Right ventricle myocardium inferior (tissue), 1 donor: ENCODE data around the gene WFDC1. TPM values are rescaled to one million over a fixed set of nuclear protein-coding genes. Genes with fewer than 3 reads are reported as not detected.

Experiments
- ATAC-seq: fragments of 200-7000 bp; cut with Tn5 transposase; one replicate; pipeline ENCODE4 v1.9.1; 2020; ENCODE audit warnings: mild to moderate bottlenecking, moderate library complexity
- DNase-seq: peaks from one replicate; pipeline ENCODE4 v3.0.0; 2021; ENCODE audit errors: missing footprints
- intact Hi-C: fragments of 100-400 bp; cut with DNase I; formaldehyde crosslinking; loops from one replicate; pipeline ENCODE4 v1.11.0; 2022
- long read RNA-seq: library from polyadenylated mRNA; unstranded; transcript quantifications from one replicate; pipeline ENCODE4 v2.0.0, GENCODE V29; 2021
- total RNA-seq: library from RNA; stranded (reverse); fragmentation: NEBNext Ultra II Directional; extraction: Animal tissue kit (Norgen Biotek cat#: 25700); gene quantifications from one replicate; pipeline ENCODE4 v1.2.1, GENCODE V29; 2021
- donor health status: DM: no; HTN: yes; CAD: no; lungs with severe emphysema.

The WFDC1 gene, protein sequence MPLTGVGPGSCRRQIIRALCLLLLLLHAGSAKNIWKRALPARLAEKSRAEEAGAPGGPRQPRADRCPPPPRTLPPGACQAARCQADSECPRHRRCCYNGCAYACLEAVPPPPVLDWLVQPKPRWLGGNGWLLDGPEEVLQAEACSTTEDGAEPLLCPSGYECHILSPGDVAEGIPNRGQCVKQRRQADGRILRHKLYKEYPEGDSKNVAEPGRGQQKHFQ
- 1.5 TPM for total RNA-seq
- long read RNA-seq, partial matches to known transcripts: 0 of 1 reads
- long read RNA-seq, other reads (novel, unspliced or antisense): 0 of 1 reads

GRCh38 chr16:84294531-84295142, at the start of gene WFDC1:
Gene WFDC1 (plus strand): TSS chr16:84294878. CDS start chr16:84294972, 94 bp downstream.
- intact Hi-C loops: no loop called here
- DNase-seq (no peak), ATAC-seq (peak; percentile 40)

GRCh38 chr16:84245956-84246678, 48.6 kb upstream of the WFDC1 start:
- no peak for DNase-seq
- intact Hi-C loops: no loop called here
- no peak for ATAC-seq

- ATAC-seq: no peak
These were observed 48.0 kb upstream of the WFDC1 start for GRCh38 chr16:84246679-84247077.

DNA sequence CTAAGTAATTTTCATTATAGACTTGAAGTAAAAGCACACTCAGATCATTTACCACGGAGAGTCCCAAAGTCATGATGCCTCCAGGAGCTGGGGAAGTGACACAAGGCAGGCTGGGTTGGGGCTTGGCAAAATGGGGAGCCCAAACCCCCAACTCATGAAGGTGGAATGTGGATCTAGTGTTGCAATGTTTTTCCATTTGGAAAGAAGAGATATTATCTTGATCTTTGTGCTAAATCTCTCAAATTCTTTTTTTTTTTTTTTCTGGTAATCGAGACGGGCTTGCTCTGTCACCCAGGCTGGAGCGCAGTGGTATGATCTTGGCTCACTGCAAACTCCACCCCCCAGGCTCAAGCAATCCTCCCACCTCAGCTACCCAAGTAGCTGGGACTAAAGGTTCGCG, 47.3 kb upstream of the WFDC1 start:
- ATAC-seq (no peak), DNase-seq (no peak)
- intact Hi-C loops: no loop called here

More at GRCh38 chr16:84246679-84247077, 48.0 kb upstream of the WFDC1 start:
- intact Hi-C loops: no loop called here
- no peak for DNase-seq

GRCh38 chr16:84247844-84248243, 46.8 kb upstream of the WFDC1 start:
- DNase-seq: no peak
- intact Hi-C loops: no loop called here
- no peak for ATAC-seq

GRCh38 chr16:84252184-84252583, 42.5 kb upstream of the WFDC1 start:
- intact Hi-C loops: no loop called here
- ATAC-seq: no peak
- DNase-seq: no peak

GRCh38 chr16:84253173-84253572, 41.5 kb upstream of the WFDC1 start:
- ATAC-seq (no peak), DNase-seq (no peak)
- intact Hi-C loops: no loop called here

DNA sequence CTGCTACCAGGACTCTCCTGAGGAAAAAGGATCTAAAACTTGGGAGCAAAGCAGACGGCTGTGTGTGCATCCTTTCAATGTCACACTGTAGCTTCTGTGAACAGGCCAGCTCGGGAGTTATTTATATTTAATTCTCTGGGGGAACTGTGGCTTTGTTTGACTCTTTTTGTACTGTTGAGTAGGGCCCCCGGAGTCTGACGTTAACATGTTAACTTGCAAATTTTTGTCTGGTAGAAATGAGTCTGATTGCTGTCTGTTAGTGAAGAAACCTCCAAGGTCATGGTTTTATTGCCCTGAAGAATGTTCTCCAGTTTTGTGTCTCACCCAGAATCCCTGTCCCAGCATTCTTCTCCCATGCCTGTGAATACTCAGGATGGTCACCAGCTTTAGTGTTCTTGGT, 40.6 kb upstream of the WFDC1 start:
- intact Hi-C loops: no loop called here
- DNase-seq: no peak
- no peak for ATAC-seq

- intact Hi-C loops: no loop called here
- ATAC-seq (no peak), DNase-seq (no peak)
These were observed 39.4 kb upstream of the WFDC1 start for GRCh38 chr16:84255050-84255810.

DNA sequence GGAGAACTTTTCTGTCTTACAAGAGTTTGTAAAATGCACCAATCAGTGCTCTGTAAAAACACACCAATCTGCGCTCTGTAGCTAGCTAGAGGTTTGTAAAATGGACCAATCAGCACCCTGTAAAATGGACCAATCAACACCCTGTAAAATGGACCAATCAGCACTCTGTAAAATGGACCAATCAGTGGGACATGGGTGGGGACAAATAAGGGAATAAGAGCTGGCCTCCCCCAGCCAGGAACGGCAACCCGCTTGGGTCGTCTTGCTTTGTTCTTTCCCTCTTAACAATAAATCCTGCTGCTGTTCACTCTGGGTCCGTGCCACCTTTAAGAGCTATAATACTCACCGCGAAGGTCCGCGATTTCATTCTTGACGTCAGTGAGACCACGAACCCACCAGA, 36.4 kb upstream of the WFDC1 start:
- ATAC-seq: no peak
- intact Hi-C loops: no loop called here

GRCh38 chr16:84259691-84260090, 35.0 kb upstream of the WFDC1 start:
- intact Hi-C loops: no loop called here
- no peak for DNase-seq
- ATAC-seq: no peak

More for the DNA sequence above, 36.4 kb upstream of the WFDC1 start:
- no peak for DNase-seq

DNA sequence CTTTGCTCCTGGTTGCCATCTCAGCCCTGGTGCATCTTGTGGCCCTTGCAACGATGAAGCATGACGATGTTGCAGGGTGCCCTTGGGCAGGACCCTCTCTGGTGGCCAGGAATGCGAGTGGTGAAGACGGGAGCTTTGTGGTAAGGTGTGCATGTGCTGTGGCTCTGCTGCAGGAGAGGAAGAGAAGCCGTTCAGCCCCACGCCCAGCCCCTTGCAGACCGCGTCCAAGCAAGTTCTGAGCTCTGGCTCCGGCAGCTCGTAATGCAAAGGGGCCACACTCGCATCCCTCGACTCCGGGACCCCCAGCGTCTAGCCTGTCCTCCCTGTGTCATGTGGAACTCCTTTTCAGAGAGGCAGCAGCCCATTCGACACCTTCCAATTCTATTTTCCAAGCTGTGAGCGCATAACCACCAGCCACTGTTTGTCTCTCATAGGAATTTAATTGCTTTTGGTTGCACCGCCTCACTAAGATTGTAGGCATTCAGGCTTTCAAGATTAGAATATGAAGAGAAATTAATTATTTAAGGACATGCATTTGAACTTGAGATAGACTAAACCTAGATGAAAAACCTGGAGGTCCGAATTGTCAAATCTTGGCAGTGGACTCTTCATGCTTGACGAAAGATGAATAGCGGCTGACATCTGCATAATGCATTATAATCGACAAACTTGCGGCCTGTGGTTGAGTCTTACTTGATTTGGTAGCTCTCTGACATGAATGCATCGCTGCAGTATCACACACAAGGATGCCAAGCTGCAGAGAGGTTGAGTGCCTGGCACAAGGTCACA, 33.7 kb upstream of the WFDC1 start:
- intact Hi-C loops: no loop called here
- no peak for DNase-seq

GRCh38 chr16:84262031-84262430, 32.6 kb upstream of the WFDC1 start:
- ATAC-seq: no peak
- DNase-seq: no peak
- intact Hi-C loops: no loop called here

More for the DNA sequence above, 33.7 kb upstream of the WFDC1 start:
- ATAC-seq: no peak

- intact Hi-C loops: no loop called here
- DNase-seq (no peak), ATAC-seq (no peak)
These were observed 31.7 kb upstream of the WFDC1 start for GRCh38 chr16:84262939-84263338.

GRCh38 chr16:84266451-84266850, 28.2 kb upstream of the WFDC1 start:
- ATAC-seq (peak; percentile 89), DNase-seq (peak; percentile 75)
- intact Hi-C loops: no loop called here

DNA sequence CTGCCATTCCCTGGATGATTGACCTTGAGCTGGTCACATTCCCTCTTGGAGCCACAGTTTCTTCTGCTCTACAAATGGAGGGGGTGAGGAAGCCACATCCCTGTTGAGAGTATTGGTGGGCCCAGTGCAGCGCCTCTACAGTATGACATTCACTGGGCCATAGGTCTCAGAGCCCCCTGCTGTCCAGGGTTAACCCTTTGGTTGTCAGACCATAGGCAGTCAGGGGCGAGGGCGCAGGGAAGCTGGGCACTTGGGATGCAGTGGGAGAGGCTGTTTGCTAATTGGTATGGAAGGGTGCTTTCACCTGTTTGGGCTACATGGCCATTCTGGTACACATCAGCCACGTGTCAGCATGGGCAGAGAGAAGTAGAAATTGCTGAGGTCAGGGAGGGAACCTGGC, 27.3 kb upstream of the WFDC1 start:
- intact Hi-C loops: no loop called here
- DNase-seq (no peak), ATAC-seq (no peak)

- DNase-seq (no peak), ATAC-seq (no peak)
- intact Hi-C loops: no loop called here
These were observed 26.2 kb upstream of the WFDC1 start for GRCh38 chr16:84268291-84269040.

- intact Hi-C loops: no loop called here
- no peak for ATAC-seq
- DNase-seq: no peak
These were observed 24.6 kb upstream of the WFDC1 start for GRCh38 chr16:84270071-84270470.
